Epithelial cell of proximal tubule (primary cell): ENCODE measurements around the gene C2orf72. TPM values are rescaled to one million over a fixed set of nuclear protein-coding genes. Genes with fewer than 3 reads are reported as not detected.
"Not testable (repeated sequence)": the region's sequence is repeated elsewhere in the genome, so short reads cannot be mapped to it uniquely, and the experiment has no call there.

Experiments used
- DNase-seq: peaks from one replicate; pipeline ENCODE4 v3.0.0-alpha.2; 2011; ENCODE audit warnings: low read depth
- H3K4me3 ChIP-seq: 2 replicates; pipeline ENCODE4 v1.5.1; 2011; ENCODE audit warnings: low read depth, mild to moderate bottlenecking, low read length
- CTCF ChIP-seq: conservative IDR thresholded peaks from 2 replicates; pipeline ENCODE4 v1.5.1; 2012; ENCODE audit warnings: low read depth, mild to moderate bottlenecking, low read length
- total RNA-seq: library from RNA; depleted of rRNA; stranded (reverse); fragments of >200 nt; gene quantifications from 2 replicates; pipeline ENCODE4 v1.2.3, GENCODE V29; 2015

Gene C2orf72
- total RNA-seq, 1 donor from 2014 or later = 3.8 TPM

DNA sequence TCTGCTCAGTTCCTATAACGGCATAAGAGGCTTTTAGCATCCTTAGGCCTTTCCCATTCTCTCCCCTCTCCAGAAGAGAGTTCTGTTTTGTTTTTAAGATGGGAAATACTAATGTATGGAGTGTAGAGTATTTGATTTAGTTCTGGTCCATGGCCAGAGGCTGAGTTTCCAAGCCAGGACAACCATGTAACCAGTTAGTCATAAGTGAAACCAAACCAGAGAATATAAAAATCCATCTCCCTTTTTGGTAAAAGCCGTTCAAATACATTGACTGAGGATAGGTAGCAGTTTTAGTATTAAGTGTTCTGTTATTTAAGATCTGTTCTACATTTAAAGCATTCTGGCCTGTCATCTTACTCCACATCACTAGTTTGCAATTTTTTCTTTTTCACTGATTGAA is 22.4 kb downstream of the C2orf72 start:
- no peak for DNase-seq
- no peak for TF ChIP-seq CTCF

DNA sequence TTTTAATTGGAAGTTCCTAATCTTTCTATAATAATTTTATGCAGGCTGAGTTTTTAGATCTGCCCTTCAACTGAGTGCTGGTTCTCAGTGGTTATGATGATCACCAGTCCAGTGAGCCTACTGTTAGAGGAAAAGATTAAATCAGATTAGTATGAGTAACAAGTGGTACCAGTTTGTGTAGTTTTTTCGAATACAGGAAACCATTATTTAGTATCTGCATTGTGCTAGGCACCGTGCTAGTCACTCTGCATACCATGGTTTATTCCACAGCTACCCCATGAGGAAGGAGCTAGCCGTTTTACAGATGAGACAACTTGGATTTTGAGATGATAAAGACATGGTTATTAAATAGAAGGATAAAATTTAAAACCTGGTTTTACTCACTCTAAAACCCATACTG is 25.5 kb downstream of the C2orf72 start:
- no peak for DNase-seq
- no peak overlapping the region for H3K4me3 ChIP-seq
- no peak for TF ChIP-seq CTCF

More for the DNA sequence above, 22.4 kb downstream of the C2orf72 start:
- H3K4me3 ChIP-seq = no peak overlapping the region

- TF ChIP-seq CTCF = no peak
- H3K4me3 ChIP-seq = no peak overlapping the region
- DNase-seq = no peak
Observed at GRCh38 chr2:231063347-231063746, 26.0 kb downstream of the C2orf72 start.

DNA sequence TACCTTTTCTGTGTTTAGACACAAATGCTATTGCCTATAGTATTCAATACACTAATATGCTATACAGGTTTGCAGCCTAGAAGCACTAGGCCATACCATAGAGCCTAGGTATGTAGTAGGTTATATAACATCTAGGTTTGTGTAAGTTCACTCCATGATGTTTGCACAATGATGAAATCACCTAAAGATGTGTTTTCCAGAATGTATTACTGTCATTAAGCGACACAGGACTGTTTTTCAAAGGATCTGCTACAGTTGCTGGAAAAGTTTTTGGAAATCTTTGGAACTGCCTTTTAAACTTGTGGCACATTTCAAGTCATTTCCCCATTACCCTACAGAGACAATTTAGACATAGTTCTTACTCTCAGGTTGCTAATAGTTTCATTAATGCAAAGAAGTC is 28.6 kb downstream of the C2orf72 start:
- H3K4me3 ChIP-seq = no peak overlapping the region
- DNase-seq = no peak
- no peak for TF ChIP-seq CTCF

- not testable (repeated sequence) for H3K4me3 ChIP-seq, DNase-seq
Observed at GRCh38 chr2:231067531-231067930, 30.2 kb downstream of the C2orf72 start.

- DNase-seq = no peak
Observed at GRCh38 chr2:231068525-231069222, 31.4 kb downstream of the C2orf72 start.

GRCh38 chr2:231069379-231070054 is 32.2 kb downstream of the C2orf72 start:
- H3K4me3 ChIP-seq = no peak overlapping the region
- no peak for DNase-seq
- no peak for TF ChIP-seq CTCF

More at GRCh38 chr2:231068525-231069222, 31.4 kb downstream of the C2orf72 start:
- no peak overlapping the region for H3K4me3 ChIP-seq
- TF ChIP-seq CTCF = no peak
